Measurements from ENCODE around the gene CHD9NB.

CHD9NB gene

GRCh38 chr16:53052519-53053501 is at the start of gene CHD9NB:
Gene CHD9NB, minus strand, starts transcription at chr16:53052897. Its CDS starts 8,739 bp downstream, at chr16:53044158.
- no peak for DNase-seq

- no peak for DNase-seq
These were observed 48.2 kb upstream of the CHD9NB start for GRCh38 chr16:53100889-53101288.

- DNase-seq, result no peak
These were observed 47.5 kb upstream of the CHD9NB start for GRCh38 chr16:53100131-53100748.

- peak; percentile 52 for DNase-seq
These were observed 46.8 kb upstream of the CHD9NB start for GRCh38 chr16:53099318-53100130.

- no peak for DNase-seq
These were observed 46.0 kb upstream of the CHD9NB start for GRCh38 chr16:53098526-53099317.

- no peak for DNase-seq
These were observed 44.5 kb upstream of the CHD9NB start for GRCh38 chr16:53097190-53097589.

- DNase-seq, result peak; percentile 33
These were observed 41.4 kb upstream of the CHD9NB start for GRCh38 chr16:53094013-53094630.

- DNase-seq, result no peak
These were observed 40.6 kb upstream of the CHD9NB start for GRCh38 chr16:53093162-53093744.

- DNase-seq, result no peak
These were observed 39.6 kb upstream of the CHD9NB start for GRCh38 chr16:53092284-53092683.

GRCh38 chr16:53091466-53092211 is 38.9 kb upstream of the CHD9NB start:
- no peak for DNase-seq

- no peak for DNase-seq
These were observed 38.1 kb upstream of the CHD9NB start for GRCh38 chr16:53090591-53091411.

- no peak for DNase-seq
These were observed 37.5 kb upstream of the CHD9NB start for GRCh38 chr16:53090286-53090590.

GRCh38 chr16:53089434-53090285 is 37.0 kb upstream of the CHD9NB start:
- DNase-seq, result no peak

GRCh38 chr16:53087101-53087500 is 34.4 kb upstream of the CHD9NB start:
- DNase-seq, result no peak

GRCh38 chr16:53085931-53086421 is 33.3 kb upstream of the CHD9NB start:
- no peak for DNase-seq

- no peak for DNase-seq
These were observed 32.7 kb upstream of the CHD9NB start for GRCh38 chr16:53085369-53085843.

GRCh38 chr16:53084746-53085334 is 32.1 kb upstream of the CHD9NB start:
- no peak for DNase-seq

- DNase-seq, result no peak
These were observed 31.4 kb upstream of the CHD9NB start for GRCh38 chr16:53084141-53084541.
